Astrocyte of the hippocampus (primary cell): ENCODE results near the gene MED15.

Experiments used
- DNase-seq: peaks from one replicate; pipeline ENCODE4 v3.0.0; 2011; ENCODE audit warnings: low read depth, low spot score

Gene MED15

DNA sequence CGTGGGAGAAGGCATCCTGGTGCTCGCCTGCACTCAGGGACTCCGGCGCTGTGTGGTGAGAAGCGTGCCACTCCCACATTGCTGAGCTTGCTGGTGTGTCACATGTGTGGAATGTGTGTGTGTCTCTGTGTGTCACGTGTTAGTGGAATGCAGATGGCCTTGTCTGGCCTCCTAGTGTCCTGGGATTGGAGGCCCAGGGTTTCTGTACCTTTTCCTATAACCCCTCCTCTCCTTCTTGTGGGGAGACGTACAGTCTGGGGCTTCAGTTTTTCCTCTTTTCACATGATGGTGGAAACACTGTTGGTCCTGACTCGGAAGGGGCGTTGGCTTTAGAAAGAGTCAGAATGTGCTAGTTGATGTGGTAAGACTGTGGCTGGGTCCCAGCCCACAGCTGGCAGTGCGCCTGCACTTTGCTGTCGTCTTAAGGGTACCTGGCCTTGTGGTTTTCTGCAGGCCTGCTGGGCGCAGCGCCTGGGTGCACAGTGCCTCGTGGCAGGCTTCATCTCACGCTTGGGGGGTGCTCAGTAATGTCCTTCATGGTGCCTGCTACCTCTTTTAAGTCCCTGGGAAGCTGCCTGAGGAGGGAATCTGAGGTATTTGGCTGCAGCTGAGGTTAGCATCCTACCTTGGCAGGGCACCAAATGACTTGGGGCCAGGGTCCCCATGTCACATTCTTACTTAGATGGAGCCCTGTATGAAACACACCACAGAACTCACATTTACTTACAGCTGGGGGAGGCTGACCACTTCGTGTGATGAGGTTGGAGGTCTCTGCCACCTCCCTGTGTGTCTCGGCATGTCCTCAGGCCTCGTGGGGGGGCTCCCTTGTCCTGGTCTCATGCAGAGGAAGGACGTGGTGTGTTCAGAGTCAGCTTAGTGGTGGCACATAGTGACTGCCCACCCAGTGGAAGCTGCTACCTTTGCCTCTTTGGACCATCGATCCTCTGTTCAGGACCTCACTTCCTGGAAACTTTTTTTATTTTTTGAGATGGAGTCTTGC, 61.9 kb downstream of the MED15 start:
- DNase-seq, result peak; percentile 97

DNA sequence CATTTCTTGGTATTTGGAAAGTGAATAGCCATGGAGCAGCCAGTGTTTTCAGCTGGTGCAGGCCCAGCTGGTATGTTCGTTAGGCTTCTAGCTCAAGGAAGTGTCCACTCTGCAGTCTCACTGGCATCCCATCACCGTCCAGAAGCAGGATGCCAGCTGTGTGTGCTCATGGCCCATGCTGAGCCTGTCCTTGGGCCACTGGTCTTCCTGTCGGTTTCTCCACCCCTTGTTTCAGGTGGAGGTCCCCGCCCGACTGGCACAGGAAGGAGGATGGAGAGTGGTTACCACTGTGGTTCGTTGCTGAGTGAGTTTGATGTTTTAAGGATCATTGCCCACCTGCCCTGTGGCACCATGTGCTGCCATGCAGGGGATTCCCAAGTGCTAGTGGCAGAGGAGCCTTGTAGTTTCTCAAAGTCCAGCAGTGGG, 63.7 kb downstream of the MED15 start:
- no peak for DNase-seq

GRCh38 chr22:20571531-20572007, 64.2 kb downstream of the MED15 start:
- no peak for DNase-seq

DNA sequence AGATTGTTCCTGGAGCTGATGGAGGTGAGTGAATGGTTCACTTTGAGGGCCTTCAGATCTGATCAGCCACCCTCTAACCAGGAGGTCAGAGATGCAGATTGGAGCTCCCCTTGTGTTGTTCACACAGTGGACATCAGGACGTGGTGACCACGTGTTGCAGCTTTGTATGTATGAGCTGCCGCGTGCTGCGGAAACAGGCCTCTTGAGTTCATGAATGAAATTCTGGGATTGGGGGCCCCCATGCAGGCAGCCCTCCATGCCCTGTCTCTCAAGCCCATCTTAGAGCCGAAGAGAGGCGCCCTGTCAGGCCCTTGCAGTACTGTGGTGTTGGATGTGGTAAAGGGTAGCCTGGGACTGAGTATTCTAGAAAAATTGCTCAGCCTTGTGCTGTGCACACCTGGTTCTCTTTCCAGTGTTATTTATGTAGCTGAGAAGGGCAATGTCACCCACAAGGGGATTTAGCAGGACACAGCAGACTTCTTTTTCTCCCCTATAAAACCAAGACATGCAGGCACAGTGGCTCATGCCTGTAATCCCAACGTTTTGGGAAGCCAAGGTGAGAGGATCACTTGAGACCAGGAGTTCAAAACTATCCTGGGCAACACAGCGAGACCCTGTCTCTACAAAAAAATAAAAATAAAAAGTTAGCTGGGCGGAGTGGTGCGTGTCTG, 64.9 kb downstream of the MED15 start:
- DNase-seq, result no peak

GRCh38 chr22:20573176-20573832, 65.9 kb downstream of the MED15 start:
- DNase-seq, result no peak

DNA sequence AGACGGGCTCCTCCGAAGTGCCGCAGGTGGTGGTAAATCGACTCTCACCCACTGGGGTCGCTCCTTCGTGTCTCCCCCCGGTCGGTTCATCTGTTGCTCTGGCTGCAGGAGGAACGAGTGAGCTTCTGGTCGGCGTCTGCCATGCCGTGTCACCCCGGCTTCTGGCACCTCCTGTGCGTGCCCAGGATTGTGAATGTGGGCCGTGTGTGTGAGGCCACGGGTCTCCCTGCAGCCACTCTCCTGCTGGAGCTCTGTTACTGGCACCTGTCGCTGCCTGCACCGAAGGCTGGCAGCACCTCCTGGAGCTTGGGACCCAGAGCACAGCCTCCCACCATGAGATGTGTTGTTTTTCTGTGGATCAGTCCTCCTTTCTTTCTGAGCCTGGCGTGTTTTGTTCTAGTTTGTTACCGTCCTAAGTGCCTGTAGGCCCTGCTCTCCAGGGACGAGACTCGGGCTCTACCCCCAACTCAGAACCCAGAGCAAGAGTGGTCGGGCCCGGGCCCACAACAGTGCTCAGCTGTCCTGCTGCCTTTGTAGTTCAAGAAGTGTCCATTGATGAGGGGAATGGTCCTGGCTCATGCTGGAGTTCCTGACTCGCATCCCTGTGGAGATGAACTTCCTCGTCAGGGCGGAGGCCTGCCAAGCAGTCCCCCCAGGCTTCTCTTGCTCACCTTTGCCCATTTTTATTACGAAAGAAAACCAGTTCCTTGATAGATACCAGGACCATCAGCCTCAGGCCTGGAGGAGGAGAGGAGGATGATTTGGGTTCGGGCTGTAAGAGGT, 66.6 kb downstream of the MED15 start:
- no peak for DNase-seq

- no peak for DNase-seq
Observed at GRCh38 chr22:20574920-20575353, 67.5 kb downstream of the MED15 start.

GRCh38 chr22:20575724-20576444, 68.5 kb downstream of the MED15 start:
- DNase-seq, result no peak

DNA sequence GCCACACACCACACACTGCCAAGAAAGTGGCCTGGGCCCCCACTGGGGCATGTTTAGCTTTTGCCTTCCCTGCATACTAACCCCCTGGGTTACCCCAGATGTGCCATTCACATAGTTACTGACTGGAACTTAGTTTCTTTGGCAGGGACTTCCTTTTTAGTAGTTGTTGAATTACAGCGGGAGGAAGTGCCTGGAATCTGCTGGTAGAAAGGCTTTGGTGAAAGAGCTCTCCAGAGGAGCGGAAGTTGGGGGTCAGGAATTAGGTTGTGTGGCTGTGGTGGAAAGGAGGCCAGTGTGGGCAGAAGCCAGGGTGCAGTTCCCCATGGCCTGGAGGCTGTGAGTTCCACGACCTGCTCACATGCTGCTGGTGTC, 69.0 kb downstream of the MED15 start:
- DNase-seq, result no peak

DNA sequence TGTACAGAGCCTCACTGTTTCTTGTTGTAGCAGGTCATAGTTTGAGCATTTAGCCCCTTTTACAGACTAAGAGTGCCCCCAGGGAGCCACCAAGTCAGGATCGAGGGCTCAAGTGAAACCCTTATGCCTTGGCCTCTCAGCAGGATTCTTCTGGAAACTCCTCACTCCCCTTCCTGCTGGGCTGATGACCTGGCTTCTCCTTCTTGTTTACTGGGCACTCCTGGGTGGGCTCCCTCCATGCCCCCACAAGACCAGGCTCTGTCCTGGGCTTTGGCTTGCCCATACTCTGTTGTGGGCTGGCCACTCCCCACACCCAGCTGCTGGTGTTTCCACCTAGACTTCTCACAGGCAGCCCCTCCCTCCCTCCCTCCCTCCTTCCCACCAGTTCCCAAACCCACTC, 69.6 kb downstream of the MED15 start:
- no peak for DNase-seq

GRCh38 chr22:20577549-20577975, 70.2 kb downstream of the MED15 start:
- no peak for DNase-seq

- no peak for DNase-seq
Observed at GRCh38 chr22:20578192-20578591, 70.8 kb downstream of the MED15 start.

DNA sequence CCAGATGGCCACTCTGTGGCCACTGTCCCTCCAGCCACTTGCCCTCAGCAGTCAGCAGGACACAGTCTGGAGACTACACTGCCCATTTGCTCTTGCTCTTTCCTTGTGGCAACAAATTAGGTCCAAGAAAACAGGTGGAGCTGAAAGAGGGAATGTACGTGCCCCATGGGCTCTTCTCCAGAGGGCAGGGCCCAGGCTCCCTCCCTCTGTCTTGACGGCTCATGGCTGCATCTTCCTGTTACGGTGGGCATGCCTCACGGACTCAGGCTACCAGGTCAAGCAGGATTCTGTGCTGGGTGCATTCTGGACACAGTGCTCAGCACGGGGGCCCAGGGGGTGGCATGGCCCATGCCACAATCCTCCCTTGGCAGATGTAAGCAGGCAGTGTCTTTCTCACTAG, 71.3 kb downstream of the MED15 start:
- DNase-seq, result no peak

DNA sequence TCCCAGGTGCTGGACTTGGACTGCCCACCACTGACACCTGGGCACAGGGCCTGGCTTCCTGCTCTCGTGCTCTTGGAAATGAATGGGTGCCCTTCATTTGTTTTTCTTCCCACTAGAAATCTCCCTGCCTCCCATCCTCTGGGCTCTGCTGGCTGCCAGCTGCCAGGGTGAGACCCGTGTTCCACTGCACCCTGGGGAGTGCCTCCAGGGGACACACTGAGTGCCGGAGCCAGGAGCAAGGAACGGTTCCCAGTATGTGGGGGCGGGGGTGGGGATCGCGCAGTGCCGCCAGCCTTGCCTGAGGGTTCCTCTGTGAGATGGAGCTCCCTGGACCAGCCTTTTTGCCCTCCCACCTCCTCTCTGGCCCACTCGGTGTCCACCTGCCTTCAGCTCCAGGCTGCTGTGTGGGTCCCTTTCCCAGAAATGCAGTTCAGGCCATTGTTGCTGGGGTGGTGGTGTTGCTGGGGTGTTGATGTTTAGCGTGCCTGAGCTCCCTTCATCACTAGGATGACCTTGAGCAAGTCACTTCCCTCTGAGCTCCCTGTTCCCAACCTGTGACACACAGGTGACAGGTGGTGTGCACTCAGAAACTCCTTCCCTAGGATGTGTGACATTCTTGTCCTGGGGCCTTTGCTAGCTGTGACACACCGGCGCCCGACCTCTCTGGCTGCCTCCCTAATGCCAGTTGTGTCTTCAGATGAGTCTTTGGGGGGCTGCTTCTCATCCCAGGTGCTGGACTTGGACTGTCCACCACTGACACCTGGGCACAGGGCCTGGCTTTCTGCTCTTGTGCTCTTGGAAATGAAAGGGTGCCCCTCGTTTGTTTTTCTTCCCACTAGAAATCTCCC, 72.1 kb downstream of the MED15 start:
- no peak for DNase-seq

GRCh38 chr22:20580179-20580578, 72.8 kb downstream of the MED15 start:
- DNase-seq, result no peak

DNA sequence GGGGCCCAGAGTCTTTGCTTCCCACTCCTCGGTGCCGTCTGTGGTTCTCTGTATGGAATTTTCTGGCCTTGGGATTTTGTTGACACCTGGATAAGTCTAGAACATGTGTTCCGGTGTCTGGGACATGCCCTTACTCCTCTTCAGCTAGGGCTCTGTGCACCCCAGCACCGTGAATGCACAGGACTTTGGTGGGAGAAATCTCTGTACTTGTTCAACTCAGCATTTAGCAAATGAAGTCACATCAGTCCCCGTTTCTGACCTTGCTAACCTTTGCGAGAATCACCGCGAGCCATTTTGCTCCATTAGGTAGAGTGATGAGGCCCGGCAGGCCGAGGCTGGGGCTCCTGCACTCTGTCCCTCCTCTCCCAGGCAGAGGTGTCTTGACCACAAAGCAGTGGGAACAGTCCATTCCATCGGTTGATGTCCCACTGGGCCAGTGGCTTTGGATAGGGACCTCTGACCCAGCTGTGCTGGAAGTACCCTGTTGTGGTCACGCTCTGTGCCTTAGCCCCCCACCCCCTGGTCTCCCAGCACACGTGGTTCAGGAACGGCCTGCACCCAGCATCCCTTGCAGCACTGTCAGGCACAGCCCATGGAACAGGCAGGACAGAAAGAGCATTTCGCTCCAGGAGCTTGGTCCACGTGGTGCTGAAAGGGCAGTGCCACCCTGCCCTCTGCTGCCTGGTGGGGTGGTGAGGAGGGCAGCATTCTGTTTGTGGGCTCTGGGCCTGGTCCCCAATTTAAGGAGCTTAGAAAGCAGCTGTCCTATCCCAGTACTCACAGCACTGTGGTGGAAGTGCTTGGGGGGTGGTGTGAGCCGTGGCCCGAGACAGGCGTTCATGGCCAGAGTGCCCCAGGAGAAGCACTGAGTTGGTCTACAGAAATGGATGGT, 73.4 kb downstream of the MED15 start:
- no peak for DNase-seq

DNA sequence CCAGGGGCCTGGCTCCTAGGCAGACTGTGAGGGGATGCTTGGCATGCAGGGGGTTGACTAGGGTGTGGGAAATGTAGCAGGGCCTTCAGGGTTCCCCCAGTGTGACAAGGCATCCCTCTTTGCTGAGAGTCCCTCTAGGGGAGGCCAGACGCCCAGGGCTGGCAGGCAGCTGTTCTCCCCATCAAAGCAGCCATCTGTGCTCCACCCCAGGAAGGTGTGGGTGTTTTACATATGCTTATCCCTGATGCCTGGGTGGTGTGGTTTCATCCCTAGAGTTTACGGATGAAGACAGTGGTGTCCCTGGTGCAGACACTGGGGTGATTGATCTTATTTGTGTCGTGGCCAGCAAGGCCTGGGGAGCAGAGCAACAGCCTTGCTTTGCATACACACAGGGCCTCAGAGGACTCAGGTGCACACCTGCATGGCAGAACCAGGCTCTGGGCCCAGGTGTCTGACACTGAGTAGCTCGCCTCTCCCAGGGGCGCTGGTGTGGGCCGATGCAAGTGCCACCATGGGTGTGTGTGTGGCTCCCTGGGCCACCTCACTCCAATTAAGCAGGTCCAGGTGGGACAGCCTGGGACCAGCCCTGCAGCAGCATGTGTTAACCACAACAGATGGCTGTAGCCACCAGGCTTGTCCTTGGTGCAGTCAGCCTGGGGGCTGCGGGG, 74.2 kb downstream of the MED15 start:
- DNase-seq, result no peak

DNA sequence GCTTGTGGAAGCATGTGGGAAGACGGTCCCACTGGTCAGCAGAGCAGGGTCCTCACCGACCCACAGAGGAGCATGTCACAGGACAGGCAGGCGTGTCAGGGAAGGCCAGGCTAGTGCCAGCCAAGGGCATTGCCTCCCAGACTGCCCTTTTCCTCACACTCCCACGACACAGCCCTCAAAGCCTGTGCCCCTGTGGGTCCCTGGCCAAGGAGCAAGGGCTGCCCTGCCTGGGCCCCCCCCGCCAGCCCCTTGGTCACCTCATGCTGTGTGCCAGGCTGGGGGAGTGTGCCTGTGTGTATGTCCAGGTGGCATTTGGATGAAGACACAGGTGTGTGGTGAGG, 74.7 kb downstream of the MED15 start:
- no peak for DNase-seq
